Activated naive CD4-positive, alpha-beta T cell treated with Interleukin-2 at 50 U/mL for 16 hours (primary cell): Measurements from ENCODE around the gene MYO16.
"Not testable (repeated sequence)": the region's sequence is repeated elsewhere in the genome, so short reads cannot be mapped to it uniquely, and the experiment has no call there.

Experiments used
- DNase-seq: peaks from one replicate; pipeline ENCODE4 v3.0.0-alpha.2; 2020

Gene MYO16

GRCh38 chr13:108903613-108904012 lies 274.2 kb downstream of the MYO16 start:
- no peak for DNase-seq

GRCh38 chr13:108911807-108912206 lies 282.4 kb downstream of the MYO16 start:
- DNase-seq = no peak

GRCh38 chr13:108913731-108914130 lies 284.3 kb downstream of the MYO16 start:
- DNase-seq = not testable (repeated sequence)

GRCh38 chr13:108915095-108915633 lies 285.8 kb downstream of the MYO16 start:
- no peak for DNase-seq

GRCh38 chr13:108915634-108916512 lies 286.5 kb downstream of the MYO16 start:
- peak; percentile 82 for DNase-seq

GRCh38 chr13:108917581-108917980 lies 288.2 kb downstream of the MYO16 start:
- no peak for DNase-seq

GRCh38 chr13:108919036-108919907 lies 289.9 kb downstream of the MYO16 start:
- DNase-seq = no peak

- no peak for DNase-seq
Measured at GRCh38 chr13:108920137-108920536, 290.7 kb downstream of the MYO16 start.

- DNase-seq = no peak
Measured at GRCh38 chr13:108921238-108921637, 291.8 kb downstream of the MYO16 start.

GRCh38 chr13:108922108-108922507 lies 292.7 kb downstream of the MYO16 start:
- DNase-seq = no peak

- DNase-seq = no peak
Measured at GRCh38 chr13:108923386-108924047, 294.1 kb downstream of the MYO16 start.

GRCh38 chr13:108924134-108924533 lies 294.7 kb downstream of the MYO16 start:
- no peak for DNase-seq

- DNase-seq = no peak
Measured at GRCh38 chr13:108924541-108924940, 295.1 kb downstream of the MYO16 start.

GRCh38 chr13:108925070-108925469 lies 295.7 kb downstream of the MYO16 start:
- no peak for DNase-seq

- DNase-seq = no peak
Measured at GRCh38 chr13:108926862-108927261, 297.5 kb downstream of the MYO16 start.

- no peak for DNase-seq
Measured at GRCh38 chr13:108927615-108928014, 298.2 kb downstream of the MYO16 start.

GRCh38 chr13:108929532-108930206 lies 300.3 kb downstream of the MYO16 start:
- DNase-seq = no peak

- DNase-seq = no peak
Measured at GRCh38 chr13:108932196-108932595, 302.8 kb downstream of the MYO16 start.

GRCh38 chr13:108933061-108933460 lies 303.6 kb downstream of the MYO16 start:
- DNase-seq = no peak

- no peak for DNase-seq
Measured at GRCh38 chr13:108938155-108938554, 308.7 kb downstream of the MYO16 start.

- DNase-seq = no peak
Measured at GRCh38 chr13:108940121-108940520, 310.7 kb downstream of the MYO16 start.

GRCh38 chr13:108943842-108944241 lies 314.4 kb downstream of the MYO16 start:
- DNase-seq = no peak
